Epithelial cell of prostate (primary cell): ENCODE measurements around the gene SORCS1.

ENCODE experiments used
- DNase-seq: peaks from one replicate; pipeline ENCODE4 v3.0.0-alpha.2; 2011; ENCODE audit warnings: low read depth, low spot score
- H3K27ac ChIP-seq: fragments of 450-650 bp; 2 replicates; pipeline ENCODE4 v1.5.1; 2017; ENCODE audit warnings: mild to moderate bottlenecking

The SORCS1 gene

GRCh38 chr10:106913348-106913747 is 251.2 kb downstream of the SORCS1 start:
- H3K27ac ChIP-seq: no peak overlapping the region
- DNase-seq: no peak

GRCh38 chr10:106911096-106911495 is 253.4 kb downstream of the SORCS1 start:
- H3K27ac ChIP-seq: no peak overlapping the region
- no peak for DNase-seq

- H3K27ac ChIP-seq: no peak overlapping the region
- DNase-seq: no peak
Measured at GRCh38 chr10:106910666-106911065, 253.8 kb downstream of the SORCS1 start.

- no peak for DNase-seq
Measured at GRCh38 chr10:106908225-106908624, 256.3 kb downstream of the SORCS1 start.

GRCh38 chr10:106904209-106904608 is 260.3 kb downstream of the SORCS1 start:
- H3K27ac ChIP-seq: no peak overlapping the region

More at GRCh38 chr10:106908225-106908624, 256.3 kb downstream of the SORCS1 start:
- H3K27ac ChIP-seq: no peak overlapping the region

GRCh38 chr10:106903180-106903579 is 261.3 kb downstream of the SORCS1 start:
- no peak for DNase-seq
- no peak overlapping the region for H3K27ac ChIP-seq

More at GRCh38 chr10:106904209-106904608, 260.3 kb downstream of the SORCS1 start:
- no peak for DNase-seq

GRCh38 chr10:106900016-106900652 is 264.4 kb downstream of the SORCS1 start:
- no peak for DNase-seq
- H3K27ac ChIP-seq: no peak overlapping the region

- DNase-seq: no peak
- no peak overlapping the region for H3K27ac ChIP-seq
Measured at GRCh38 chr10:106898446-106898845, 266.1 kb downstream of the SORCS1 start.

GRCh38 chr10:106897719-106898118 is 266.8 kb downstream of the SORCS1 start:
- DNase-seq: no peak
- H3K27ac ChIP-seq: no peak overlapping the region

GRCh38 chr10:106894692-106895091 is 269.8 kb downstream of the SORCS1 start:
- DNase-seq: no peak
- no peak overlapping the region for H3K27ac ChIP-seq

- H3K27ac ChIP-seq: no peak overlapping the region
- DNase-seq: no peak
Measured at GRCh38 chr10:106877574-106877973, 286.9 kb downstream of the SORCS1 start.

GRCh38 chr10:106874604-106874889 is 290.0 kb downstream of the SORCS1 start:
- no peak overlapping the region for H3K27ac ChIP-seq
- no peak for DNase-seq

- DNase-seq: no peak
- no peak overlapping the region for H3K27ac ChIP-seq
Measured at GRCh38 chr10:106873770-106874603, 290.5 kb downstream of the SORCS1 start.

- H3K27ac ChIP-seq: no peak overlapping the region
- DNase-seq: no peak
Measured at GRCh38 chr10:106872176-106872575, 292.3 kb downstream of the SORCS1 start.

GRCh38 chr10:106866244-106866845 is 298.2 kb downstream of the SORCS1 start:
- DNase-seq: no peak
- H3K27ac ChIP-seq: no peak overlapping the region

GRCh38 chr10:106864031-106864430 is 300.5 kb downstream of the SORCS1 start:
- no peak for DNase-seq
- H3K27ac ChIP-seq: no peak overlapping the region

GRCh38 chr10:106863549-106863948 is 301.0 kb downstream of the SORCS1 start:
- DNase-seq: no peak
- no peak overlapping the region for H3K27ac ChIP-seq

GRCh38 chr10:106859892-106860652 is 304.4 kb downstream of the SORCS1 start:
- no peak for DNase-seq
- no peak overlapping the region for H3K27ac ChIP-seq

- H3K27ac ChIP-seq: no peak overlapping the region
- no peak for DNase-seq
Measured at GRCh38 chr10:106857728-106858127, 306.8 kb downstream of the SORCS1 start.

GRCh38 chr10:106857213-106857612 is 307.3 kb downstream of the SORCS1 start:
- DNase-seq: no peak
- no peak overlapping the region for H3K27ac ChIP-seq
